CD14-positive monocyte (primary cell): ENCODE results near the gene SYNGR4. TPM values are rescaled to one million over a fixed set of nuclear protein-coding genes. Genes with fewer than 3 reads are reported as not detected.

Experiments
- DNase-seq, 3 donors: peaks; one replicate each; pipeline ENCODE4 v3.0.0-alpha.2; 2011 to 2022
- H2AFZ ChIP-seq: 2 replicates; pipeline ENCODE4 v1.6.0; 2012; ENCODE audit warnings: mild to moderate bottlenecking, low read depth, low read length, inconsistent platforms; ENCODE audit not compliant: insufficient read depth, poor library complexity, severe bottlenecking
- H3K27ac ChIP-seq, 2 donors: 1 replicate in 1 of 2; 2 replicates in 1 of 2; pipeline ENCODE4 v1.5.1; 2012 to 2013; ENCODE audit warnings: low read length in 2 of 2, control low read depth in 1 of 2, inconsistent platforms in 1 of 2, low read depth in 1 of 2, mild to moderate bottlenecking in 1 of 2
- H3K27me3 ChIP-seq, 2 donors: one replicate each; pipeline versions ENCODE4 v1.6.0 to v1.6.1; 2011 to 2013; ENCODE audit warnings: low read length in 2 of 2; ENCODE audit not compliant: control insufficient read depth in 2 of 2, insufficient read depth in 2 of 2
- H3K36me3 ChIP-seq, 2 donors: replicated peaks in 1 of 2; 1 replicate in 1 of 2; 2 replicates in 1 of 2; pipeline versions ENCODE4 v1.5.1 to v1.6.1; 2012 to 2013; ENCODE audit warnings: low read length in 2 of 2, control low read depth in 1 of 2, inconsistent platforms in 1 of 2, mild to moderate bottlenecking in 1 of 2; ENCODE audit not compliant: insufficient read depth in 2 of 2, control insufficient read depth in 1 of 2
- H3K4me1 ChIP-seq, 2 donors: 1 replicate in 1 of 2; 2 replicates in 1 of 2; pipeline versions ENCODE4 v1.5.1 to v1.6.1; 2012 to 2013; ENCODE audit warnings: low read length in 2 of 2, control low read depth in 1 of 2, inconsistent platforms in 1 of 2, mild to moderate bottlenecking in 1 of 2, moderate library complexity in 1 of 2; ENCODE audit not compliant: insufficient read depth in 2 of 2, control insufficient read depth in 1 of 2
- H3K4me2 ChIP-seq: replicated peaks from 2 replicates; pipeline ENCODE3; 2012; ENCODE audit warnings: low read length, moderate library complexity, mild to moderate bottlenecking; ENCODE audit not compliant: poor library complexity, severe bottlenecking; ENCODE audit errors: extremely low read depth
- H3K4me3 ChIP-seq, 3 experiments: fragments of 200-600 bp in 1 of 3; sonication (generic) in 1 of 3; replicated peaks in 1 of 3; 1 replicate in 2 of 3; 2 replicates in 1 of 3; pipeline ENCODE4 v1.5.1; 2011 to 2013; ENCODE audit warnings: low read length in 3 of 3, mild to moderate bottlenecking in 3 of 3, control low read depth in 2 of 3, low read depth in 2 of 3, inconsistent platforms in 1 of 3, moderate library complexity in 1 of 3
- H3K79me2 ChIP-seq: 2 replicates; pipeline ENCODE4 v1.6.0; 2012; ENCODE audit warnings: mild to moderate bottlenecking, control low read depth, inconsistent platforms, low read length, moderate library complexity; ENCODE audit not compliant: insufficient read depth
- H3K9ac ChIP-seq: 2 replicates; pipeline ENCODE4 v1.6.0; 2017; ENCODE audit warnings: low read length, mild to moderate bottlenecking; ENCODE audit not compliant: insufficient read depth, poor library complexity, severe bottlenecking
- H3K9me3 ChIP-seq, 2 donors: replicated peaks in 1 of 2; 1 replicate in 1 of 2; 2 replicates in 1 of 2; pipeline versions ENCODE4 v1.5.1 to v1.6.1; 2012 to 2013; ENCODE audit warnings: low read length in 2 of 2, control low read depth in 1 of 2; ENCODE audit not compliant: control insufficient read depth in 1 of 2, insufficient read depth in 1 of 2
- H4K20me1 ChIP-seq: 2 replicates; pipeline ENCODE4 v1.6.0; 2012; ENCODE audit warnings: mild to moderate bottlenecking, low read length, control low read depth, moderate library complexity; ENCODE audit not compliant: insufficient read depth
- H3K27ac Mint-ChIP-seq, 7 donors: one replicate each; pipeline ENCODE4 v1.8.0; 2020; ENCODE audit warnings: mild to moderate bottlenecking in 7 of 7, mixed read lengths in 7 of 7, moderate library complexity in 6 of 7, inconsistent platforms in 2 of 7
- H3K27me3 Mint-ChIP-seq, 3 donors: one replicate each; pipeline ENCODE4 v1.8.0; 2021 to 2022; ENCODE audit warnings: low read depth in 3 of 3, mild to moderate bottlenecking in 3 of 3, mixed read lengths in 3 of 3, moderate library complexity in 3 of 3, inconsistent platforms in 1 of 3
- H3K36me3 Mint-ChIP-seq, 2 donors: one replicate each; pipeline ENCODE4 v1.8.0; 2020; ENCODE audit warnings: mixed read lengths in 2 of 2, inconsistent platforms in 1 of 2, mild to moderate bottlenecking in 1 of 2
- H3K4me1 Mint-ChIP-seq: one replicate; pipeline ENCODE4 v1.8.0; 2020; ENCODE audit warnings: mild to moderate bottlenecking, mixed read lengths
- H3K4me3 Mint-ChIP-seq, 2 donors: one replicate each; pipeline ENCODE4 v1.8.0; 2020; ENCODE audit warnings: mild to moderate bottlenecking in 2 of 2, mixed read lengths in 2 of 2, moderate library complexity in 1 of 2
- H3K9me3 Mint-ChIP-seq, 7 donors: one replicate each; pipeline ENCODE4 v1.8.0; 2020 to 2022; ENCODE audit warnings: mixed read lengths in 7 of 7, mild to moderate bottlenecking in 6 of 7, moderate library complexity in 6 of 7, inconsistent platforms in 2 of 7
- CTCF ChIP-seq: fragments of 200-600 bp; IDR thresholded peaks from one replicate; pipeline ENCODE4 v1.8.0; 2022; ENCODE audit warnings: antibody characterized with exemption, mild to moderate bottlenecking
- WGBS: methylation state at CpG from one replicate; pipeline ENCODE4 v1.1.5; 2013; ENCODE audit warnings: missing lambda C conversion rate; ENCODE audit not compliant: insufficient coverage; 5-methylcytosine and 5-hydroxymethylcytosine counted together
- intact Hi-C, 2 donors: fragments of 100-400 bp; cut with micrococcal nuclease; formaldehyde crosslinking; loops; one replicate each; pipeline versions ENCODE4 v1.15.0 to v1.15.1; 2023
- polyA plus RNA-seq, 3 donors: library from polyadenylated mRNA; depleted of rRNA in 1 of 3; unstranded in 2 of 3; stranded (reverse) in 1 of 3; fragments of 300-500 nt in 2 of 3; fragments of >200 nt in 1 of 3; fragmentation: Illumina TruSeq in 2 of 3; gene quantifications; 1 replicate in 2 of 3; 2 replicates in 1 of 3; pipeline ENCODE4 v1.2.3, GENCODE V29; 2012 to 2021

The SYNGR4 gene
- polyA plus RNA-seq, 3 donors, result not detected

DNA sequence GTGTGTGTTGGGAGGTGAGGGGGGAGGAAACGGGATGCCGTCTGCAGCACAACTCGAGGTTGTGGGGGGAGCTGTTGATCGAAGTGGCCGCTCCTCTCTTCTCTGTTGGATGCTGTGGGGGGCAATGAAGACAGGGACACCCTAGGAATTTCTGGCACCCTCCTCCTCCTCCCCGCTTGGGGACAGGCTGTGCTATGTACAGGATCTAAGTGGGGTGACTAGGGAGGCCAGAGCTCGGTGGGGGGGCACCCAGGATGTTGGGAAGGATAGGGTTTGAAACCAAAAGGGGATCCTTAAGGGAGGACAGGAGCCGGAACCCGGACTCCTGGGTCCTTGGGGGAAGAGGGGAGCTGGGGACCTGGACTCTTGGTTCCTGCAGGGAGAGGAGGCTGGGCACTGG is 31.3 kb downstream of the SYNGR4 start:
- peaks cover 4 to 52% (median 14%) of the 10 kb centered on the region in 7 donors for H3K9me3 Mint-ChIP-seq
- H3K36me3 ChIP-seq, result no peaks in the 10 kb centered on the region
- H3K27me3 Mint-ChIP-seq, result peaks cover 57 to 69% (median 67%) of the 10 kb centered on the region in 3 donors
- no peak for DNase-seq
- H4K20me1 ChIP-seq, result no peaks in the 10 kb centered on the region
- peaks cover 9% of the 10 kb centered on the region for H3K79me2 ChIP-seq
- no peak for TF ChIP-seq CTCF
- H3K4me1 Mint-ChIP-seq, result peaks cover 40% of the 10 kb centered on the region
- H3K4me3 ChIP-seq, result no peak overlapping the region
- 38% methylated on average over 3 of the region's 9 CpGs for WGBS
- no peak overlapping the region for H3K27ac ChIP-seq
- intact Hi-C loops, result loop anchor here in 1 of 2 donors (10.0 kb wide), 1 partner anchor 49 kb away; the partner anchor contains the start of gene GRWD1
- H3K4me3 Mint-ChIP-seq, result peak overlapping the region in 1 of 2 donors; percentile 80
- H3K9me3 ChIP-seq, result peaks cover 4 to 15% of the 10 kb centered on the region in 2 donors
- peak overlapping the region in 1 of 7 donors; percentile 80 for H3K27ac Mint-ChIP-seq
- H3K4me1 ChIP-seq, result peaks cover 38 to 46% of the 10 kb centered on the region in 2 donors
- peaks cover 48 to 59% of the 10 kb centered on the region in 2 donors for H3K27me3 ChIP-seq
- no peak overlapping the region for H3K9ac ChIP-seq
- no peak overlapping the region for H3K4me2 ChIP-seq
- H2AFZ ChIP-seq, result no peak overlapping the region
- peaks cover 0 to 10% of the 10 kb centered on the region in 2 donors for H3K36me3 Mint-ChIP-seq

DNA sequence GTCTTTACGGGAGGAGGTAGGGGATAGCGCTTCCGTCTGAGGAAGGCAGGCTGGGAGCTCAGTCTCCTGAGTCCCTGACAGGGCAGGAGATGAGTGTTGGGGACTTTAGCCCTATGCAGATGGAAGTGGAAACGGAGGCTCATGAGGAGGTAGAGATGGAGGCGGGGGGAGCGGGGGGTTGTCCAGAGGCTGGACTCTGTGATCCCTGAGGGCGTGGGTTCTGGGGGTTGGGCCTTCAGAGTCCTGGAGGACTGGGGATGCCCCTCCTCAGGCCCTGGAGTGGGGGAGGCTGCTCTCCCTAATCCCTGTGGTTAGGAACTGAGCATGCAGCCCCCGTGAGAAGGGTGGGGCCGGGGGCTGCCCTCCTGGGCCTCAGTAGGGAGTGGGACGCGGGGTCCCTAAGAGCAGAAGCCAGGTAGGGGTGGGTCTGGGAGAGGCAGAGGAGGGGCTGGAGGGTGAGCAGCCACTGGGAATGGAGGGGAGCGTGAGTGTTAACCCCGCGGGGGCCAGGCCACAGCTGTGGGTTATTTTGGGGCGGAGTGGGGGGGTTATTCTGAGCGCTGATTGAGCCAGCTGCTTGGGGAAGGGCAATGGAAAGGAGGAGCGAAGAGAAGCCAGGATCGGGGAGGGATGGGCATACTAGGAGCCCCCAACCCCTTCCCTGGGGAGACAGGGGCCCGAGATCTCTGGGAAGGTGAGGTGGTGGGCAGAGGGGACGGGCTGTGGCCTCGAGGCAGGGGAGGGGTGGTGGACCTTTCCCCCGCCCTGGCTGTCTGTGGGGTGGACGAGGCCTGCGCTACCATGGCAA is 32.1 kb downstream of the SYNGR4 start:
- peaks cover 38 to 45% of the 10 kb centered on the region in 2 donors for H3K4me1 ChIP-seq
- Mint-ChIP-seq H3K4me1 (peaks cover 41% of the 10 kb centered on the region), H3K27me3 (peaks cover 57 to 69% (median 68%) of the 10 kb centered on the region in 3 donors), H3K36me3 (peaks cover 0 to 10% of the 10 kb centered on the region in 2 donors), H3K9me3 (peaks cover 4 to 52% (median 14%) of the 10 kb centered on the region in 7 donors), H3K4me3 (peak overlapping the region in 1 of 2 donors; percentile 80), H3K27ac (peak overlapping the region in 1 of 7 donors; percentile 80)
- H3K9me3 ChIP-seq, result peaks cover 4 to 15% of the 10 kb centered on the region in 2 donors
- H2AFZ ChIP-seq, result no peak overlapping the region
- H3K4me3 ChIP-seq, result no peak overlapping the region
- no peaks in the 10 kb centered on the region for H4K20me1 ChIP-seq
- no peak for DNase-seq
- intact Hi-C loops, result loop anchor here in 1 of 2 donors (10.0 kb wide), 1 partner anchor 49 kb away; the partner anchor contains the start of gene GRWD1
- no peaks in the 10 kb centered on the region for H3K36me3 ChIP-seq
- H3K79me2 ChIP-seq, result peaks cover 2% of the 10 kb centered on the region
- no peak for TF ChIP-seq CTCF
- H3K27ac ChIP-seq, result no peak overlapping the region
- H3K9ac ChIP-seq, result no peak overlapping the region
- no peak overlapping the region for H3K4me2 ChIP-seq
- H3K27me3 ChIP-seq, result peaks cover 48 to 59% of the 10 kb centered on the region in 2 donors
- 57% methylated on average over 20 of the region's 24 CpGs for WGBS
